Measurements from ENCODE around the gene ARMC5.

- TF ChIP-seq CTCF (IDR thresholded peaks at IDR 0.05) (peak; percentile 57), EZH2phosphoT487 (IDR thresholded peaks at IDR 0.05) (no peak)
Observed at GRCh38 chr16:31455601-31456314, 3.5 kb upstream of the ARMC5 start.
